ENCODE data around the gene BORCS8. TPM values are rescaled to one million over a fixed set of nuclear protein-coding genes. Genes with fewer than 3 reads are reported as not detected.

The BORCS8 gene
- polyA plus RNA-seq, 1 of the 3 experiments (the other 2 are of a cell fraction), result 36.4 TPM

DNA sequence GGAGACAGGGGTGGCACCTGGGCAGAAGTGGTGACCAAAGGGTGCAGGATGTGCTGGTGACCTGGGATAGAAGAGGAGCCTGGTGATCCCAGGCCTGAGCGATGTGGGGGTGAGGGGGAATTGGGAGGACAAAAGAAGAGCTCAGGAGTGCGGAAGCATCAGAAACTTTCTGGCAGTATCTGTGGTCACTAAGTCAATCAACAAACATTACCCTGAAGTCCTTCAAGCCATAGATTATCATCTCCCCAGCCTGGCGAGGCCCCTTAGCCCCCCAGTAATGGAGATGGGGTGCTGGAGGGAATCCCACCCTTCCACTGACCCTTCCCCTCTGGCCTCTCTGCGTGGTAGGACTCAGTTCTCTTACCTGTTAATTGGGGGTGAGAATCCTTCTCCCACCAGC, 32.4 kb downstream of the BORCS8 start:
- Histone ChIP-seq H3K9me2 (no peaks in the 10 kb centered on the region), H3K27me3 (ENCODE audit: insufficient read depth) (no peaks in the 10 kb centered on the region), H3K4me2 (no peak overlapping the region), H3F3A (replicated peaks; ENCODE audit: insufficient read depth) (no peaks in the 10 kb centered on the region), H3K4me3 (ENCODE audit: low read depth in 2 of 2, low read length in 1 of 2) (no peak overlapping the region), H3K79me2 (ENCODE audit: insufficient read depth) (no peaks in the 10 kb centered on the region), H2AFZ (ENCODE audit: low read depth) (no peak overlapping the region), H3K9me3 (no peaks in the 10 kb centered on the region), H3K4me1 (ENCODE audit: control insufficient read depth in 1 of 2, insufficient read depth in 2 of 2, low read depth in 1 of 2, low read length in 1 of 2) (no peaks in the 10 kb centered on the region), H4K20me1 (ENCODE audit: insufficient read depth) (no peaks in the 10 kb centered on the region), H3K36me3 (replicated peaks in 1 of 2; ENCODE audit: control insufficient read depth in 1 of 2, insufficient read depth in 2 of 2, low read length in 1 of 2) (peaks cover 0 to 9% of the 10 kb centered on the region in 2 experiments), H3K9ac (no peak overlapping the region), H3K27ac (ENCODE audit: low read depth in 2 of 2, low read length in 1 of 2) (no peak overlapping the region)
- CTCF ChIA-PET, result interaction anchor here (0.7 to 6.5 kb wide), 4 partner anchors 13 to 183 kb away, joined by 3 to 79 read pairs (median 6); no protein-coding TSS in a partner anchor
- TF ChIP-seq, protein P1, sequence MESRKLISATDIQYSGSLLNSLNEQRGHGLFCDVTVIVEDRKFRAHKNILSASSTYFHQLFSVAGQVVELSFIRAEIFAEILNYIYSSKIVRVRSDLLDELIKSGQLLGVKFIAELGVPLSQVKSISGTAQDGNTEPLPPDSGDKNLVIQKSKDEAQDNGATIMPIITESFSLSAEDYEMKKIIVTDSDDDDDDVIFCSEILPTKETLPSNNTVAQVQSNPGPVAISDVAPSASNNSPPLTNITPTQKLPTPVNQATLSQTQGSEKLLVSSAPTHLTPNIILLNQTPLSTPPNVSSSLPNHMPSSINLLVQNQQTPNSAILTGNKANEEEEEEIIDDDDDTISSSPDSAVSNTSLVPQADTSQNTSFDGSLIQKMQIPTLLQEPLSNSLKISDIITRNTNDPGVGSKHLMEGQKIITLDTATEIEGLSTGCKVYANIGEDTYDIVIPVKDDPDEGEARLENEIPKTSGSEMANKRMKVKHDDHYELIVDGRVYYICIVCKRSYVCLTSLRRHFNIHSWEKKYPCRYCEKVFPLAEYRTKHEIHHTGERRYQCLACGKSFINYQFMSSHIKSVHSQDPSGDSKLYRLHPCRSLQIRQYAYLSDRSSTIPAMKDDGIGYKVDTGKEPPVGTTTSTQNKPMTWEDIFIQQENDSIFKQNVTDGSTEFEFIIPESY (IDR thresholded peaks at IDR 0.05; ENCODE audit: borderline replicate concordance, low read depth), result no peak
- TF ChIP-seq, protein P2, sequence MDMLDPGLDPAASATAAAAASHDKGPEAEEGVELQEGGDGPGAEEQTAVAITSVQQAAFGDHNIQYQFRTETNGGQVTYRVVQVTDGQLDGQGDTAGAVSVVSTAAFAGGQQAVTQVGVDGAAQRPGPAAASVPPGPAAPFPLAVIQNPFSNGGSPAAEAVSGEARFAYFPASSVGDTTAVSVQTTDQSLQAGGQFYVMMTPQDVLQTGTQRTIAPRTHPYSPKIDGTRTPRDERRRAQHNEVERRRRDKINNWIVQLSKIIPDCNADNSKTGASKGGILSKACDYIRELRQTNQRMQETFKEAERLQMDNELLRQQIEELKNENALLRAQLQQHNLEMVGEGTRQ (IDR thresholded peaks at IDR 0.05; ENCODE audit: borderline replicate concordance, low read depth, low read length), result no peak
- TF ChIP-seq RXRA (IDR thresholded peaks at IDR 0.05; ENCODE audit: borderline replicate concordance, low read depth), result no peak
- TF ChIP-seq, protein P3, sequence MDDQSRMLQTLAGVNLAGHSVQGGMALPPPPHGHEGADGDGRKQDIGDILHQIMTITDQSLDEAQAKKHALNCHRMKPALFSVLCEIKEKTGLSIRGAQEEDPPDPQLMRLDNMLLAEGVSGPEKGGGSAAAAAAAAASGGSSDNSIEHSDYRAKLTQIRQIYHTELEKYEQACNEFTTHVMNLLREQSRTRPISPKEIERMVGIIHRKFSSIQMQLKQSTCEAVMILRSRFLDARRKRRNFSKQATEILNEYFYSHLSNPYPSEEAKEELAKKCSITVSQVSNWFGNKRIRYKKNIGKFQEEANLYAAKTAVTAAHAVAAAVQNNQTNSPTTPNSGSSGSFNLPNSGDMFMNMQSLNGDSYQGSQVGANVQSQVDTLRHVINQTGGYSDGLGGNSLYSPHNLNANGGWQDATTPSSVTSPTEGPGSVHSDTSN (IDR thresholded peaks at IDR 0.05), result no peak
- WGBS (ENCODE audit: low lambda C conversion rate), result 87% methylated on average over 3 of the region's 4 CpGs
- no peak for DNase-seq
- POLR2A ChIA-PET, result no interaction called here

DNA sequence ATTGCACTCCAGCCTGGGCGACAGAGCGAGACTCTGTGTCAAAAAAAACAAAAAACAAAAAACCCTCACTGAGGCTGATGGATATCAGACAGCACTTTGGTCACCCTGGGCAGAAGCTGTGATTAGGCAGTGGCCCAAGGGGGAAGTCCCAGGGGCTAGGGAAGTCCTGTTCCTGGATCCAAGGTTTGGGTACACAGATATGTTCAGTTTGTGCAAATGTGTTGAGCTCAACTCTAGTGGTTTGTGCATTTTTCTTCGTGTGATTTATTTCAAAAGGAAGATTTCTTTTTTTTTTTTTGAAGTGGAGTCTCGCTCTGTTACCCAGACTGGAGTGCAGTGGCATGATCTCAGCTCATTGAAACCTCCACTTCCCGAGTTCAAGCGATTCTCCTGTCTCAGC, 34.1 kb downstream of the BORCS8 start:
- no peaks in the 10 kb centered on the region for H3K27me3 ChIP-seq (ENCODE audit: insufficient read depth)
- H3F3A ChIP-seq (replicated peaks; ENCODE audit: insufficient read depth), result no peaks in the 10 kb centered on the region
- no peak overlapping the region for H3K4me2 ChIP-seq
- no peaks in the 10 kb centered on the region for H4K20me1 ChIP-seq (ENCODE audit: insufficient read depth)
- no peak overlapping the region for H3K9ac ChIP-seq
- ChIA-PET CTCF (interaction anchor here (0.9 to 6.5 kb wide), 6 partner anchors 10 to 374 kb away, joined by 3 to 79 read pairs (median 7); no protein-coding TSS in a partner anchor), POLR2A (interaction anchor here (0.6 to 1.0 kb wide), 2 partner anchors 17 to 1015 kb away, joined by 3 read pairs; no protein-coding TSS in a partner anchor)
- peaks cover 0 to 9% of the 10 kb centered on the region in 2 experiments for H3K36me3 ChIP-seq (replicated peaks in 1 of 2; ENCODE audit: control insufficient read depth in 1 of 2, insufficient read depth in 2 of 2, low read length in 1 of 2)
- no peaks in the 10 kb centered on the region for H3K9me2 ChIP-seq
- DNase-seq, result no peak
- no peaks in the 10 kb centered on the region for H3K4me1 ChIP-seq (ENCODE audit: control insufficient read depth in 1 of 2, insufficient read depth in 2 of 2, low read depth in 1 of 2, low read length in 1 of 2)
- H3K27ac ChIP-seq (ENCODE audit: low read depth in 2 of 2, low read length in 1 of 2), result no peak overlapping the region
- H3K9me3 ChIP-seq, result no peaks in the 10 kb centered on the region
- no peak overlapping the region for H3K4me3 ChIP-seq (ENCODE audit: low read depth in 2 of 2, low read length in 1 of 2)
- 80% methylated on average over 6 of the region's 6 CpGs for WGBS (ENCODE audit: low lambda C conversion rate)
- no peaks in the 10 kb centered on the region for H3K79me2 ChIP-seq (ENCODE audit: insufficient read depth)
- H2AFZ ChIP-seq (ENCODE audit: low read depth), result no peak overlapping the region
- TF ChIP-seq, protein P2 (IDR thresholded peaks at IDR 0.05; ENCODE audit: borderline replicate concordance, low read depth, low read length), result no peak
- TF ChIP-seq, protein P4, sequence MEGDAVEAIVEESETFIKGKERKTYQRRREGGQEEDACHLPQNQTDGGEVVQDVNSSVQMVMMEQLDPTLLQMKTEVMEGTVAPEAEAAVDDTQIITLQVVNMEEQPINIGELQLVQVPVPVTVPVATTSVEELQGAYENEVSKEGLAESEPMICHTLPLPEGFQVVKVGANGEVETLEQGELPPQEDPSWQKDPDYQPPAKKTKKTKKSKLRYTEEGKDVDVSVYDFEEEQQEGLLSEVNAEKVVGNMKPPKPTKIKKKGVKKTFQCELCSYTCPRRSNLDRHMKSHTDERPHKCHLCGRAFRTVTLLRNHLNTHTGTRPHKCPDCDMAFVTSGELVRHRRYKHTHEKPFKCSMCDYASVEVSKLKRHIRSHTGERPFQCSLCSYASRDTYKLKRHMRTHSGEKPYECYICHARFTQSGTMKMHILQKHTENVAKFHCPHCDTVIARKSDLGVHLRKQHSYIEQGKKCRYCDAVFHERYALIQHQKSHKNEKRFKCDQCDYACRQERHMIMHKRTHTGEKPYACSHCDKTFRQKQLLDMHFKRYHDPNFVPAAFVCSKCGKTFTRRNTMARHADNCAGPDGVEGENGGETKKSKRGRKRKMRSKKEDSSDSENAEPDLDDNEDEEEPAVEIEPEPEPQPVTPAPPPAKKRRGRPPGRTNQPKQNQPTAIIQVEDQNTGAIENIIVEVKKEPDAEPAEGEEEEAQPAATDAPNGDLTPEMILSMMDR (IDR thresholded peaks at IDR 0.05), result no peak
- TF ChIP-seq JUND (IDR thresholded peaks at IDR 0.05) (no peak), SIN3A (IDR thresholded peaks at IDR 0.05; ENCODE audit: borderline replicate concordance, low read depth, low read length) (no peak), TCF12 (IDR thresholded peaks at IDR 0.05) (no peak), EP300 (IDR thresholded peaks at IDR 0.05; ENCODE audit: borderline replicate concordance in 1 of 2, low read depth in 1 of 2, low read length in 1 of 2) (no peak), GABPA (IDR thresholded peaks at IDR 0.05; ENCODE audit: low read depth) (no peak), YY1 (IDR thresholded peaks at IDR 0.05; ENCODE audit: low read depth) (no peak), EZH2phosphoT487 (IDR thresholded peaks at IDR 0.05; ENCODE audit: borderline replicate concordance, low read depth) (no peak), FOXM1 (IDR thresholded peaks at IDR 0.05; ENCODE audit: low read depth) (no peak), RAD21 (IDR thresholded peaks at IDR 0.05; ENCODE audit: low read length) (no peak), RCOR1 (IDR thresholded peaks at IDR 0.05; ENCODE audit: low read length) (no peak), CHD2 (IDR thresholded peaks at IDR 0.05; ENCODE audit: low read length, partially characterized antibody) (no peak)
- TF ChIP-seq, protein P5, sequence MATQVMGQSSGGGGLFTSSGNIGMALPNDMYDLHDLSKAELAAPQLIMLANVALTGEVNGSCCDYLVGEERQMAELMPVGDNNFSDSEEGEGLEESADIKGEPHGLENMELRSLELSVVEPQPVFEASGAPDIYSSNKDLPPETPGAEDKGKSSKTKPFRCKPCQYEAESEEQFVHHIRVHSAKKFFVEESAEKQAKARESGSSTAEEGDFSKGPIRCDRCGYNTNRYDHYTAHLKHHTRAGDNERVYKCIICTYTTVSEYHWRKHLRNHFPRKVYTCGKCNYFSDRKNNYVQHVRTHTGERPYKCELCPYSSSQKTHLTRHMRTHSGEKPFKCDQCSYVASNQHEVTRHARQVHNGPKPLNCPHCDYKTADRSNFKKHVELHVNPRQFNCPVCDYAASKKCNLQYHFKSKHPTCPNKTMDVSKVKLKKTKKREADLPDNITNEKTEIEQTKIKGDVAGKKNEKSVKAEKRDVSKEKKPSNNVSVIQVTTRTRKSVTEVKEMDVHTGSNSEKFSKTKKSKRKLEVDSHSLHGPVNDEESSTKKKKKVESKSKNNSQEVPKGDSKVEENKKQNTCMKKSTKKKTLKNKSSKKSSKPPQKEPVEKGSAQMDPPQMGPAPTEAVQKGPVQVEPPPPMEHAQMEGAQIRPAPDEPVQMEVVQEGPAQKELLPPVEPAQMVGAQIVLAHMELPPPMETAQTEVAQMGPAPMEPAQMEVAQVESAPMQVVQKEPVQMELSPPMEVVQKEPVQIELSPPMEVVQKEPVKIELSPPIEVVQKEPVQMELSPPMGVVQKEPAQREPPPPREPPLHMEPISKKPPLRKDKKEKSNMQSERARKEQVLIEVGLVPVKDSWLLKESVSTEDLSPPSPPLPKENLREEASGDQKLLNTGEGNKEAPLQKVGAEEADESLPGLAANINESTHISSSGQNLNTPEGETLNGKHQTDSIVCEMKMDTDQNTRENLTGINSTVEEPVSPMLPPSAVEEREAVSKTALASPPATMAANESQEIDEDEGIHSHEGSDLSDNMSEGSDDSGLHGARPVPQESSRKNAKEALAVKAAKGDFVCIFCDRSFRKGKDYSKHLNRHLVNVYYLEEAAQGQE (IDR thresholded peaks at IDR 0.05; ENCODE audit: low read depth, low read length), result no peak
